ENCODE data around the gene BEAN1.

- TF ChIP-seq TAF1 (IDR thresholded peaks at IDR 0.05; ENCODE audit: low read depth) (no peak), EP300 (conservative IDR thresholded peaks at IDR 0.05; ENCODE audit: poor library complexity, severe bottlenecking) (no peak), CTCF (IDR thresholded peaks at IDR 0.05; ENCODE audit: poor library complexity, severe bottlenecking) (no peak), EZH2 (IDR thresholded peaks at IDR 0.05; ENCODE audit: borderline replicate concordance, insufficient read depth, low read length, poor library complexity, severe bottlenecking) (no peak)
These were observed 93.5 kb downstream of the BEAN1 start for GRCh38 chr16:66520406-66521170.
